ENCODE results near the gene SLC25A11.
"Not testable (repeated sequence)": the region's sequence is repeated elsewhere in the genome, so short reads cannot be mapped to it uniquely, and the experiment has no call there.

DNA sequence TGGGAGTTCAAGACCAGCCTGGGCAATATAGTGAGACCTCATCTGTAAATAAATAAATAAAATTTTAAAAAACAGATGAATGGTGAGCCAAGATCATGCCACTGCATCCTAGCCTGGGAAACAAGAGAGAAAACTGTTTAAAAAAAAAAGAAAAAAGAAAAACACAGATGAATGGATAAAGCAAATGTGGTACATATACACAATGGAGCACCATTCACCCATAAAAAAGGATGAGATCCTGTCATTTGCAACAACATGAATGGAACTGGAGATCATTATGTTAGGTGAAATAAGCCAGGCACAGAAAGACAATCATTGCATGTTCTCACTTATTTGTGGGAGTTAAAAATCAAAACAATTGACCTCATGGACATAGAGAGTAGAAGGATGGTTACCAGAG is 33.2 kb downstream of the SLC25A11 start:
- TF ChIP-seq, protein P1, sequence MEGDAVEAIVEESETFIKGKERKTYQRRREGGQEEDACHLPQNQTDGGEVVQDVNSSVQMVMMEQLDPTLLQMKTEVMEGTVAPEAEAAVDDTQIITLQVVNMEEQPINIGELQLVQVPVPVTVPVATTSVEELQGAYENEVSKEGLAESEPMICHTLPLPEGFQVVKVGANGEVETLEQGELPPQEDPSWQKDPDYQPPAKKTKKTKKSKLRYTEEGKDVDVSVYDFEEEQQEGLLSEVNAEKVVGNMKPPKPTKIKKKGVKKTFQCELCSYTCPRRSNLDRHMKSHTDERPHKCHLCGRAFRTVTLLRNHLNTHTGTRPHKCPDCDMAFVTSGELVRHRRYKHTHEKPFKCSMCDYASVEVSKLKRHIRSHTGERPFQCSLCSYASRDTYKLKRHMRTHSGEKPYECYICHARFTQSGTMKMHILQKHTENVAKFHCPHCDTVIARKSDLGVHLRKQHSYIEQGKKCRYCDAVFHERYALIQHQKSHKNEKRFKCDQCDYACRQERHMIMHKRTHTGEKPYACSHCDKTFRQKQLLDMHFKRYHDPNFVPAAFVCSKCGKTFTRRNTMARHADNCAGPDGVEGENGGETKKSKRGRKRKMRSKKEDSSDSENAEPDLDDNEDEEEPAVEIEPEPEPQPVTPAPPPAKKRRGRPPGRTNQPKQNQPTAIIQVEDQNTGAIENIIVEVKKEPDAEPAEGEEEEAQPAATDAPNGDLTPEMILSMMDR (IDR thresholded peaks at IDR 0.05) = not testable (repeated sequence)
- TF ChIP-seq POLR2A, POLR2AphosphoS5 (IDR thresholded peaks at IDR 0.05): not testable (repeated sequence)
